ENCODE results near the gene NDEL1. TPM values are rescaled to one million over a fixed set of nuclear protein-coding genes. Genes with fewer than 3 reads are reported as not detected.

Gene NDEL1
- total and polyA plus RNA-seq, 9 of the 15 experiments (the other 6 are each of a cell fraction or from before 2014, with no cell fraction given) = 0.86 to 30.5 (median 22.7) TPM

DNA sequence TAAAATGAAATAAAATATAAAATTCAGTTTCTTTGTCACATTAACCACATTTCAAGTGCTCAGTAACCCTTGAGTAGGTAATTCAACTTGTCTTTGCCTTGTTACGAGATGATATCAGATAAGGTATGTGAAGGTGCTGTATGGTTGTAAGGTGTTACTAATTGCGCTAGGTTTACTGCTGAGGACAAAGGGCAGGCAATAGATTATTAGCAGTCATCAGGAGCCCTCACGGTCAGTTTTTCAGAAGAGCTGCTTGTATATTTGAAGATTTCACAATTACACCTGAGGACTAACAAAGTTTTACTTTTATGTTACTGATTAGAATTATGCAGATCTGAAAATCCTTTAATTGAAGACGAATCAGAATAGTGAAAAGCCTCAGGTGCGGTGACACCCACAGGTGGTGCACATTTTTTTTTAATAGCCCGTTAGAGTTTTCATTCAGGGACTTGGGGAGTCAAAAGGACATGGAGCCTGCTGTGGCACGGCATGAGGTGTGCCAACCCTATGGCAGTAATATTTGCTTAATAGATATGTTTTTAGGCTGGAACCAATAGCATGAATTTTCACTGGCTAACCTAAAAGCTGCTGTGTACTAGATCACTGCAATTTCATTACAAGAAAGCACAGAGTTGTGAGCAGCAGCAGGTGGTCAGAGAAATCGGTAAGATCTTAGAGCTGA lies 16.4 kb downstream of the NDEL1 start (continued):
- TF ChIP-seq PBX2 (CRISPR knock-in tag; IDR thresholded peaks at IDR 0.05; ENCODE audit: low read depth) (no peak), PBX2 (tag; conservative IDR thresholded peaks at IDR 0.05; ENCODE audit: low read depth) (no peak), ZNF121 (CRISPR knock-in tag; conservative IDR thresholded peaks at IDR 0.05) (no peak), HBP1 (CRISPR knock-in tag; IDR thresholded peaks at IDR 0.05) (no peak), JUNB (CRISPR knock-in tag; conservative IDR thresholded peaks at IDR 0.05) (no peak), SMAD3 (CRISPR knock-in tag; conservative IDR thresholded peaks at IDR 0.05) (no peak)

DNA sequence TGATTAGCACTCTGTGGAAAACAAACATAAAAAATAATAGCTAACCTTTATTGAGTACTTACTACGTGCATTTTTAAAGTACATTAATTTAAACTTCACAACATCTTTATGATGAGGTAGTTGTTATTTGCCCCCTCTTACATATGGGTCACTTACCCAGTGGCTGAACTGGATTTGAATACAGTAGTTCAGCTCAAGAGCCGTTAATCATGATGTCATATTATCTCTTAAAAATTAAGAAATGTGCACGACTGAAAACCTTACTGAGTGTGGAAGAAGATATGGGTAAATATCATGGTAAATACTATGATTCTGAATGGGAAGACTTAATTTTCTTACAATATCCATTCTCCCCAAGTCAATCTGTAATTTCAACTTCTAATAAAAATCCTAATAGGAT lies 17.6 kb downstream of the NDEL1 start:
- no peak overlapping the region for H3K4me3 ChIP-seq
- ChIA-PET CTCF (ENCODE audit: low intra/inter-chr PET ratio) (no interaction called here), POLR2A (no interaction called here)
- TF ChIP-seq ZBTB11 (CRISPR knock-in tag; IDR thresholded peaks at IDR 0.05) = no peak
- TF ChIP-seq SRSF3 (IDR thresholded peaks at IDR 0.05; ENCODE audit: insufficient read depth, low read length) = no peak
- TF ChIP-seq ATF7 (IDR thresholded peaks at IDR 0.05) = no peak
- no peak for TF ChIP-seq ETV1 (tag; conservative IDR thresholded peaks at IDR 0.05; ENCODE audit: low read depth)
- TF ChIP-seq, protein P1, sequence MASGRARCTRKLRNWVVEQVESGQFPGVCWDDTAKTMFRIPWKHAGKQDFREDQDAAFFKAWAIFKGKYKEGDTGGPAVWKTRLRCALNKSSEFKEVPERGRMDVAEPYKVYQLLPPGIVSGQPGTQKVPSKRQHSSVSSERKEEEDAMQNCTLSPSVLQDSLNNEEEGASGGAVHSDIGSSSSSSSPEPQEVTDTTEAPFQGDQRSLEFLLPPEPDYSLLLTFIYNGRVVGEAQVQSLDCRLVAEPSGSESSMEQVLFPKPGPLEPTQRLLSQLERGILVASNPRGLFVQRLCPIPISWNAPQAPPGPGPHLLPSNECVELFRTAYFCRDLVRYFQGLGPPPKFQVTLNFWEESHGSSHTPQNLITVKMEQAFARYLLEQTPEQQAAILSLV (tag; IDR thresholded peaks at IDR 0.05) = no peak
- BruUV-seq (replicated peaks) = no TSS peak
- no peak overlapping the region for H3K27ac ChIP-seq (ENCODE audit: extremely low read depth, low read depth, low read length)
- no peaks in the 10 kb centered on the region for H3K4me1 ChIP-seq (replicated peaks in 1 of 2; ENCODE audit: control insufficient read depth in 2 of 2, insufficient read depth in 2 of 2, low read length in 2 of 2)
- WGBS (ENCODE audit: insufficient coverage, low coverage, missing lambda C conversion rate) = 87% methylated on average over 3 of the region's 3 CpGs
- DNase-seq (ENCODE audit: extremely low read depth in 1 of 4, low spot score in 3 of 4) (no peak), ATAC-seq (no peak), FAIRE-seq (no peak)
- intact Hi-C loops (cut with micrococcal nuclease) (no loop called here), in situ Hi-C loops (cut with MboI) (no loop called here)
- no peaks in the 10 kb centered on the region for H3K9me1 ChIP-seq (ENCODE audit: control insufficient read depth, insufficient read depth, low read length)
- no peaks in the 10 kb centered on the region for H3K79me2 ChIP-seq (ENCODE audit: control insufficient read depth, insufficient read depth, low read length)
- no peaks in the 10 kb centered on the region; the same call in none of the 2 replicates for H4K20me1 ChIP-seq (replicated peaks; ENCODE audit: control insufficient read depth, insufficient read depth, low read length)
- no peak overlapping the region for H3K4me2 ChIP-seq (ENCODE audit: insufficient read depth, low read length)
- H3K27me3 ChIP-seq (ENCODE audit: control insufficient read depth in 2 of 2, insufficient read depth in 2 of 2, low read length in 2 of 2) = no peaks in the 10 kb centered on the region
- H2AFZ ChIP-seq (ENCODE audit: low read depth, low read length) = no peak overlapping the region
- H3K36me3 ChIP-seq (ENCODE audit: control insufficient read depth, insufficient read depth, low read length) = peaks cover 73% of the 10 kb centered on the region; the same call in 2 of the 3 replicates
- H3K9me3 ChIP-seq (replicated peaks; ENCODE audit: control insufficient read depth, insufficient read depth, low read depth, low read length) = no peaks in the 10 kb centered on the region
- H3K9ac ChIP-seq (ENCODE audit: insufficient read depth in 1 of 2, low read depth in 2 of 2, low read length in 2 of 2) = no peak overlapping the region

All from K562 (cell line).